Subcutaneous abdominal adipose tissue (tissue), 5 donors: ENCODE data around the gene PTCD2.

ENCODE experiments used
- H3K27ac ChIP-seq: one replicate; pipeline ENCODE4 v1.7.0; 2013; ENCODE audit warnings: low read depth, mild to moderate bottlenecking, inconsistent platforms, low read length, moderate library complexity
- H3K27me3 ChIP-seq, 5 donors: one replicate each; pipeline ENCODE4 v1.7.0; 2013; ENCODE audit warnings: low read length in 5 of 5, inconsistent platforms in 1 of 5; ENCODE audit not compliant: control insufficient read depth in 5 of 5, insufficient read depth in 4 of 5
- H3K36me3 ChIP-seq, 5 donors: one replicate each; pipeline ENCODE4 v1.7.0; 2013; ENCODE audit warnings: low read length in 5 of 5; ENCODE audit not compliant: control insufficient read depth in 5 of 5, insufficient read depth in 5 of 5
- H3K4me1 ChIP-seq, 5 donors: one replicate each; pipeline ENCODE4 v1.7.0; 2013; ENCODE audit warnings: low read length in 5 of 5, mild to moderate bottlenecking in 3 of 5, moderate library complexity in 1 of 5; ENCODE audit not compliant: control insufficient read depth in 5 of 5, insufficient read depth in 5 of 5
- H3K4me3 ChIP-seq, 5 donors: one replicate each; pipeline ENCODE4 v1.7.0; 2013; ENCODE audit warnings: low read length in 5 of 5, low read depth in 1 of 5
- H3K9ac ChIP-seq, 5 donors: one replicate each; pipeline ENCODE4 v1.7.0; 2013; ENCODE audit warnings: low read length in 5 of 5, mild to moderate bottlenecking in 4 of 5, moderate library complexity in 3 of 5
- H3K9me3 ChIP-seq, 5 donors: one replicate each; pipeline ENCODE4 v1.7.0; 2013; ENCODE audit warnings: low read length in 5 of 5; ENCODE audit not compliant: control insufficient read depth in 5 of 5
- donor health status: healthy.
- donor health status: healthy.
- donor health status: healthy.
- donor health status: healthy.
- donor health status: healthy.

PTCD2 gene

GRCh38 chr5:72417333-72418062 is 97.3 kb downstream of the PTCD2 start:
- H3K9me3 ChIP-seq, result no peaks in the 10 kb centered on the region
- H3K27ac ChIP-seq, result no peak overlapping the region
- H3K9ac ChIP-seq, result no peak overlapping the region
- no peak overlapping the region for H3K4me3 ChIP-seq
- no peaks in the 10 kb centered on the region for H3K36me3 ChIP-seq
- H3K4me1 ChIP-seq, result no peaks in the 10 kb centered on the region
- H3K27me3 ChIP-seq, result no peaks in the 10 kb centered on the region
